ENCODE measurements around the gene FCSK.
"Not testable (repeated sequence)": the region's sequence is repeated elsewhere in the genome, so short reads cannot be mapped to it uniquely, and the experiment has no call there.

FCSK gene

GRCh38 chr16:70480127-70481105 lies 26.0 kb downstream of the FCSK start:
- DNase-seq: no peak

GRCh38 chr16:70481929-70482536 lies 27.6 kb downstream of the FCSK start:
- peak; percentile 26 for DNase-seq

GRCh38 chr16:70482624-70483023 lies 28.2 kb downstream of the FCSK start:
- DNase-seq: no peak

GRCh38 chr16:70483426-70483825 lies 29.0 kb downstream of the FCSK start:
- no peak for DNase-seq

- no peak for DNase-seq
Observed at GRCh38 chr16:70484867-70485266, 30.5 kb downstream of the FCSK start.

- DNase-seq: no peak
Observed at GRCh38 chr16:70490261-70490660, 35.9 kb downstream of the FCSK start.

- DNase-seq: no peak
Observed at GRCh38 chr16:70493802-70494201, 39.4 kb downstream of the FCSK start.

- DNase-seq: no peak
Observed at GRCh38 chr16:70494202-70494770, 39.9 kb downstream of the FCSK start.

- DNase-seq: no peak
Observed at GRCh38 chr16:70494777-70495176, 40.4 kb downstream of the FCSK start.

- no peak for DNase-seq
Observed at GRCh38 chr16:70495425-70496182, 41.2 kb downstream of the FCSK start.

GRCh38 chr16:70496513-70496912 lies 42.1 kb downstream of the FCSK start:
- DNase-seq: no peak

- DNase-seq: no peak
Observed at GRCh38 chr16:70508752-70509151, 54.4 kb downstream of the FCSK start.

- no peak for DNase-seq
Observed at GRCh38 chr16:70510216-70510615, 55.8 kb downstream of the FCSK start.

GRCh38 chr16:70511833-70512232 lies 57.4 kb downstream of the FCSK start:
- no peak for DNase-seq

GRCh38 chr16:70512456-70512855 lies 58.1 kb downstream of the FCSK start:
- peak; percentile 63 for DNase-seq

- peak; percentile 63 for DNase-seq
Observed at GRCh38 chr16:70520612-70521297, 66.4 kb downstream of the FCSK start.

- no peak for DNase-seq
Observed at GRCh38 chr16:70522216-70523075, 68.1 kb downstream of the FCSK start.

GRCh38 chr16:70523076-70523742 lies 68.8 kb downstream of the FCSK start, which contains the start of gene COG4:
COG4 (minus strand) TSS chr16:70523554; CDS start chr16:70523543, 11 bp downstream.
- peak; percentile 66 for DNase-seq

- DNase-seq: peak; percentile 33
Observed at GRCh38 chr16:70523743-70524398, 69.5 kb downstream of the FCSK start, which contains the start of gene SF3B3. SF3B3 (plus strand) TSS chr16:70523816; CDS start chr16:70526657, 2,841 bp downstream.

GRCh38 chr16:70524399-70524825 lies 70.0 kb downstream of the FCSK start:
- not testable (repeated sequence) for DNase-seq
